ENCODE measurements around the gene IARS2.
"Not testable (repeated sequence)": the region's sequence is repeated elsewhere in the genome, so short reads cannot be mapped to it uniquely, and the experiment has no call there.

Gene IARS2

DNA sequence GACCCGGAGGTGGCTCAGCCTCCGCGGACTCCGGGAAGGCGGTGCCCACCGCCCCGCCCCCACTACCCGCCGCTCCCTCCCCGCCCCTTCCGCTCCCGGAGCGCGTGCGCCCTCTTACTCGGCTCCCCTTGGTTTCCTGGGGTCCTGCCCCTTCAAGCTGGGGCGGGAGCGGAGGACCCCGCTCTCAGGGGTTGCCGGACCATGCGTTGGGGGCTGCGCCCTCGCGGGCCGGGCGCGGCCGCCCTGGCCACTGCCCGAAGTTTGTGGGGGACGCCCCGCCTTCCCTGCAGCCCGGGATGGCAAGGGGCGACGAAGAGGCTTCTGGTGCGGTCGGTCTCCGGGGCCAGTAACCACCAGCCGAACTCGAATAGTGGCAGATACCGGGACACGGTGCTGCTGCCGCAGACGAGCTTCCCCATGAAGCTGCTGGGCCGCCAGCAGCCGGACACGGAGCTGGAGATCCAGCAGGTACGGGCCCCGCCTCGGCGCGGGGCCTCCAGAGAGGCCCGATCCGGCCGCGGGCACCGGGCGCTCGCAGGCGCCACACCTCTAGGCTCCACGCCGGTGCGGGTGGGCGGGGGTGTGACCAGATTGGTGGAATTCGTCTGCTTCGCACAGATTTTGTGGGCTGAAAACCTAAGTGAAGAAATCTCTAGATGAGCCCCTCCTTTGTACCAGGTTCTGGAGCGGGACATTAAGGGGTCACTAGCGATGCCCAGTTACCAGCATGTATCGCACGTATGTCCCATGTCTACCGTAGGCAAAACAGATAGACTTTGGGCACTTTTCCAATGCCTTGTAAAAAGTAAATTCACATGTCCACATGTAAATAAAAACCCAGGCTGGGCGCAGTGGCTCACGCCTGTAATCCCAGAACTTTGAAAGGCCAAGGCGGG lies at the start of gene IARS2:
IARS2 (plus strand) TSS at position 117 of the 896 bp plus-strand sequence; CDS start at position 202, 85 bp downstream.
- peak in 1 of 2 experiments; percentile 63 for DNase-seq

DNA sequence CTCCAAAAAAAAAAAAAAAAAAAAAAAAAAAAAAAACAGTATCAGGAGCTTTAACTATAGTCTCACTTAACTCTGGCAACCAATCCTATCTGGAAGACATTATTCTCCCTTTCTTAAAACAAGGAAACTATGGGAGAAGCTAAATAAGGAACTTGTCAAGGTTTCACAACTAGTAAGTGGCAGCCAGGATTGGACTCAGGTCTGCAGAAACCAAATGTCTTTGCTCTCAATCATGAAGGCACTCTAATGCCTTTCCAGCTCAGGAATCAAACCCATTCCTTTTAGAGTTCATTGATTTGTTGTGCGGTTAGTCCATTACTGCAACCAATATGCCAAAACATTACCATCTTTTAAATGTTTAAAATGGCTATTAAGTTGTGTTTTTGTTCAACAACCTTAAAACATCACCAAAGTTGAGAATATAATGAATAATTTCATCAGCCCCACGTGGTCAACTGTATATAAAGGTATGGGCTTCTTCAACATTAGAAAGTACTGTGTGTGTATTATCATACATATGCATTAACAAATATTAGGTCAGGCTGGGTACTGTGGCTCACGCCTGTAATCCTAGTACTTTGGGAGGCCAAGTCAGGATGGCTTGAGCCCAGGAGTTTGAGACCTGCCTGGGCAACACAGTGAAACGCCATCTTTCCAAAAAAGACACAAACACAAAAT lies 49.1 kb upstream of the IARS2 start:
- peak; percentile 50 to 51 for DNase-seq

DNA sequence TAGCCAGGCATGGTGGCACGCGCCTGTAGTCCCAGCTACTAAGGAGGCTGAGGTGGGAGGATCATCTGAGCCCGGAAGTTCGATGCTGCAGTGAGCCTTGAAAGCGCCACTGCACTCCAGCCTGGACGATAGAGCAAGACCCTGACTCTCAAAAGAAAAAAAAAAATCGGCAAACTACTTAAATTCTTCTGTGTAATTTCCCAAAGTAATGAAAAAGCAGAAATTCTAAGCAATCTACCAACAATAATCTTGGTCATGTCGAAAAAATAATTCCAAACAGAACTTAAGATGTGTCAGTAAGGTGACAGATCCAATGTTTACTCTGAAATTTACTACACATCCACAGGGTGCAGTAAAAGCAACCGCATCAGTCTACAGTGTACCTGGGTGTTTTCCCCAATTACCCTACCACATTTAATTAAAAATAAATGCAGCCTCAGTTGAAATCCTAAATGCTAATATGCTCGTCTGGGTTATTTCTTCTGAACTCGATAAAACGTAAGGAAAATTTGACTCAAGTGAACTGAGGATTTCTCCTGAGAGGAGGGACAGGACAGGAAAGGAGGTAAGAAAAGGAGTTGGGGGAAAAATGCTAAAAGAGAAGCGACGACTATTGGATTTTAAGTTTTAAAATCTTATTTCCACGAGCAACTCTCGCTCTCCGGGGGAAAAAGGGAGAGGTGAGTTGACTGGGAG lies 48.4 kb upstream of the IARS2 start:
- no peak for DNase-seq

DNA sequence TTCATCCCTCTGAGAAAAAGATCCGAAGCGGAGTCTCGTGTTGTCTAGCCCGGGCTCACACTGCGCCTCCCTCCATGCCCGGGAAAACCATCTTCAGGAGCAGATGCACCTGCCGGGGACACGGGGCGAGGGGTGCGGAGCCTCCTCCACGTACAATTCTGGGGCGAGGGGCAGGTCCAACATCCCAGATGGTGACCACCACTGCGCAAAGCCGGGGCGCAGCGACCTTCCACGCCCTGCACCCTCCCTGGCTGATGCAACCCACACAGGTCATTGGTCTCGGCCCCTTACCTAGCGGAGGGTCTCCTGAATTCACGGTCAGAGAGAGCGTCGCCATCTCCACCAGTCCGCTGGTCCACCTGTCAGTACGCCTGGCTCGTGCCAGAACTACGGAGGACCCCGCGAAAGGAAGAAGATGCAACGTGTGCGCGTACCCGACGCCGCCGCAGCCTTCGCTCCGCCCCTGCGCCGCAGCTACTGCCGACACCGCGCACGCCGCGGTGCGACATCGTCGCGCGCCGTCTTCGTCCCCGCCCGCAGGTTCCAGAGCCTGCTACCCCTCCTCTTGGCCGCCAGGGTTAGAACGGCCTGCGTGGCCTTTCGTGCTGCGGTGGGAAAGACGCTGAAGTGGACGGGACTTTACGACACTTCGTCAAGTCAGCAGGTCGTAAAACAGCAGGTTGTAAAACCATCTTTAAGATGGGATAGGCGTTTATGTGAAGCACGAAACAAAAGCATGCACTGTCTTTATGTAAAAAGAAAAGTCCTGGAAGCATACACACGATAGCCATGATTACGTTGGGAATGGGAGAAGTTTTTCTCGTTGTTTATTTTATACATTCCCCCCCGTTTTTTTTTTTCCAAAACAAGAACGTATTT lies 47.6 kb upstream of the IARS2 start, which contains the start of gene EPRS1:
EPRS1 (minus strand) TSS at position 454 of the 879 bp plus-strand sequence; CDS start at position 337, 117 bp downstream.
- peak; percentile 93 to 96 for DNase-seq

DNA sequence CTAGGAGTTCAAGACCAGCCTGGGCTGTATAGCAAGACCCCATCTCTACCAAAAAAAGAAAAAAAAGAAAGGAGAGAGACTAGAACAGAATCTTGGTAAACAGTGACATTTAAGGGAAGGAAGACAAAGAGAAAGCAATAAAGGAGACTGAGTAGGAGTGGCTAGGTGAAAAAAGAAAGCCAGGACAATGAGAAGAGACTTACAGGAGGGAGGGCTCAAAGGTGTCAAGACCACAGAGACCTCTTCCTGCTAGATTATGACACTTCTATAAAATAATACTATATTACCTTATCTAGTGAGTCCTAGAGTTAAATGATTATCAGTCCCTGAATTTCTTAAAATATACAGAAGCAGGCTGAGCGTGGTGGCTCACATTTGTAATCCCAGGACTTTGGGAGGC lies 37.6 kb upstream of the IARS2 start:
- DNase-seq: no peak

DNA sequence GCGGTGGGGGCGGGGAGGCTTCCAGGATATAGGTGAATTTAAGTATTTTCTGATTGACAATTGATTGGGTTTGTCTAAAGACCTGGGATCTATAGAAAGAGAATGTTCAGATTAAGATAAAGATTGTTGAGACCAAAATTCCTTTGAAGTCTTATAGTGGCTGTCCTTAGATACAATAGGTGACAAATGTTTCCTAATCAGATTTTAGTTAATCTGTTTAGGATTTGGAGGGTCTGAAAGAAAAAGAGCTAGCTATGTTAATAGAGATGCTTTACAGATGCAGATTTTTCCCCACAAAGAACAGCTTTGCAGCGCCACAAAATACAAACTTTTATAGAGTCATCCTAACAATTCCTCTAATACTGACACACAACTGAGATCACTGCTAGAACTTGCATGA lies 33.1 kb upstream of the IARS2 start:
- no peak for DNase-seq

DNA sequence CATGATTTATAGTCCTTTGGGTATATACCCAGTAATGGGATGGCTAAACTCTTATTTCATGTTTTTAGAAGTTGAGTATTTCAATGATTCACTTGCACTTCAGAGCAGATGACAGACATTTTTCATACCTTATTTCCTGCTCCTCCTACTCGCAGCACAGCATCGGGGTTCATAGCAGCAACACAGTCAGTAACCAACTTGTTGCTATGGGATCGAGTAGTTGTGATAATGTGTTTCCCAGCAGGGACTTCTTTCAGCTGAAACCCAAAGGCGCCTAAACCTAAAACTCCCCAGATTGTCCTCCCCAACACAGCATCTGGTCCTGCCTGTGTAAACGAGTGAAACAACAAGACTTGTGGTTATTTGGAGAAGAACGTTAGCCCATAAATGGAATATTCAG lies 31.3 kb upstream of the IARS2 start:
- no peak for DNase-seq

DNA sequence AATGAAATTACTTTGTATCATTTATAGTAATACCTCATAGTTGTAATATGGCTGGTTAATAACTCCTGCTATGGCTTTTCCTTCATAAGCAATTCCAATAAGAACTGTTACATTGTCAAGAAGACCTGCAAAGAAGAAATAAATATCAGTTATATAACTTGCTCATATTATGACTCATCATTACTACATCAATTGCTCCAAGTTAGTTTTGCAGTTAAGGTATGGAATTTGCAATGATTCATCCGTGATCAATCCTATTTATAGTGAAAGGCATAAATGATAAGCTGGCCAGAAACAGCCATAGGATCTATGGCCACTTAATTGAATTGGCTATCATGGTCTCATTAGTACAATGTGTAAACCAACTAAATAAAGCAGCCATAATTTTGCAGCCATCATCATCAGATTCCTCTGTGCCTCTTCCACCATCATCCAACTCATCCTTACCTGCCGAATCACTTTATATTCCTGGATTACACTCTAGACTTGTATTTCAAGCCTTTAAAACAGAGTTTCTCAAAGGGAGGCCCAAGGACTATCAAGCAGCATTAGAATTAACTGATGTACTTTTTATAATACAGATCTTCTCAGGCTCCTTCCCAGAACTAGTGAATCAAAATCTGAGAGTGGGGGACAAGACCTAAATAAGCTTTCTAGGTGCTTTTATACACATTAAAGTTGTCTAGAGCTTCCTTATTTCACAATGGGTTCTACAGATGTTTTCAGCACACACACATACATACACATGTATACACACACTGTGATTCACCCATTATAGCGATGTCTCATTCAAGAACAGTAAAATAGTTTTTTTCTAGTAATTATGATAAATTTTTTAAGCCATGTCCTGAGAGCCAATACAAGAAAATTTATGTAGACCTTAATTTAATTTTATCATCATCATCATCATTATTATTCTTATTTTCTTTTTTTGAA lies 26.4 kb upstream of the IARS2 start:
- no peak for DNase-seq

DNA sequence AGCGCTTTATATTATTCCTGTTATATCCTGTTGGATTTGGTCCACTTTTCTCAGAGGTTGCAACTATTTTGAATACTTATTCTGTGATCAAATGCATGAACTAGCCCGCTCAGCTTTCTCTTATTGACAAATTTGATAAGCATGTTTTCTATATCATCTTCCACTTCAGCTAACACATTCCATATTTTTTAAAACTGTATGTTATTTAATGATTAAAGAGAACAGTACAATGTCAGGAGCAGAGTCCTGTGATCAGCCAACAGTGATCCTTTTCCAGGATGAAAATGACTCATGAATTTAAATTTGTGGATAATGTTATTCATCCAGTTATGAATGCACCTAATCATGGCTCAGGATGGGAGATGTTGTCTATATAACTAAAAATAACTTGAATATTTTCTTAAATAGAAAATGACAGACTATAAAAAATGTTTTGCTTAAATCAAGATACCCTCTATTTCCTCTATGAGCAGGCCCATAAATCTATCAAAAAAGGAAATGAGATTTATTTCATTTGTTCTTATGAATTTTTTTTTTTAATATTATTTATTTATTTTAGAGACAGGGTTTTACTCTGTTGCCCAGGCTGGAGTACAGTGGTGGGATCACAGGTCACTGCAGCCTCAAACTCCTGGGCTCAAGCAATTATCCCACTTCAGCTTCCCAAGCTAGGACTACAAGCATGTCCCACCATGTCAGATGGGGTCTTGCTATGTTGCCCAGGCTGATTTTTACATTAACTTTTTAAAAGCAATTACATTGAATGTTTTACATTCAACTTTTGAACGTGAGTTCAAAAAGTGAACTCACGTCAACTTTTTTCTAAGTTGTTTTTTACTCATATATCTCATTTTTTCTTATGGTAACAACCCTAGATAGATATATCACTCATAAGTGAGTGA lies 16.8 kb upstream of the IARS2 start:
- DNase-seq: no peak

DNA sequence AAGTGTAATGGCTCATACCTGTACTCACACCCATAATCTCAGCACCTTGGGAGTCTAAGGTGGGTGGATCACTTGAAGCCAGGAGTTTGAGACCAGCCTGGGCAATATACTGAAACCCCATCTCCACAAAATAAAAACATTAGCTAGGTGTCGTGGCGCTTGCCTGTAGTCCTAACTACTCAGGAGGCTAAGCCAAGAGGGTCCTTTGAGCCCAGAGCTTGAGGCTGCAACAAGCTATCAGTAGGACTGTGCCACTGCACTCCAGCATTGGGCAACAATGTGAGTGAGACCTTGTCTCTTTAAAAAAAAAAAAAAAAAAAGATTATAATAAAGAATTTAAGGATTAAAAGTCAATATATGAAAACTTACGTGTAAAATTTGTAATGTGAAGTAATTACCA lies 16.0 kb upstream of the IARS2 start:
- no peak for DNase-seq

DNA sequence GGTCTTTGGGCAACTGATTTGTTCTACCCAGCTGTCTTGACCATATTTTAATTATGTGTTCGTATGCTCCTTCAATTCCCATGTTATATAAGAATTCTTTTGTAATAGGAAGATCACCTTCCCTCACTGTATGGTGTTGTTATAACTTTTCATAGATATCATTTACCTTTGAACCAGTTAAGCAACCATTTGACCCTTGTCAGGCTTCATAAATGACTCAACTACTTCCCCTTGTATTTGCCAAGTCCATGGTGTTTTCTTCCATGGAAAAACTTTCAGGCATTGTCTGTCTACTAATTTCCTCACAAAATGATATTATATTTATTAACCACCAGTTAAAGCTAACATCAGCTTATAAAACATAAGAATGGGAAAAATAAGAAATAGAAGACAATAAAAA lies 9.5 kb upstream of the IARS2 start:
- no peak for DNase-seq

DNA sequence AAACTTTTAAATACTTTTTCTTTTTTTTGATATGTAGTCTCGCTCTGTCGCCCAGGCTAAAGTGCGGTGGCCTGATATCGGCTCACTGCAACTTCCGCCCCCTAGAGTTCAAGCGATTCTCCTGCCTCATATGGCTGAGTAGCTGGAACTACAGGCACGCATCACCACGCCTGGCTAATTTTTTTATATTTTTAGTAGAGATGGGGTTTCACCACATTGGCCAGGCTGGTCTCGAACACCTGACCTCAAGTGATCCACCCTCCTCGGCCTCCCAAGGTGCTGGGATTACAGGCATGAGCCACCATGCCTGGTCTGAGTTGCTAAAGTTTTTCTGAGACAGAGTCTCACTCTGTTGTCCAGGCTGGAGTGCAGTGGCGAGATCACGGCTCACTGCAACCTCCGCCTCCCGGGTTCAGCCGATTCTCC lies 7.7 kb upstream of the IARS2 start:
- not testable (repeated sequence) for DNase-seq

DNA sequence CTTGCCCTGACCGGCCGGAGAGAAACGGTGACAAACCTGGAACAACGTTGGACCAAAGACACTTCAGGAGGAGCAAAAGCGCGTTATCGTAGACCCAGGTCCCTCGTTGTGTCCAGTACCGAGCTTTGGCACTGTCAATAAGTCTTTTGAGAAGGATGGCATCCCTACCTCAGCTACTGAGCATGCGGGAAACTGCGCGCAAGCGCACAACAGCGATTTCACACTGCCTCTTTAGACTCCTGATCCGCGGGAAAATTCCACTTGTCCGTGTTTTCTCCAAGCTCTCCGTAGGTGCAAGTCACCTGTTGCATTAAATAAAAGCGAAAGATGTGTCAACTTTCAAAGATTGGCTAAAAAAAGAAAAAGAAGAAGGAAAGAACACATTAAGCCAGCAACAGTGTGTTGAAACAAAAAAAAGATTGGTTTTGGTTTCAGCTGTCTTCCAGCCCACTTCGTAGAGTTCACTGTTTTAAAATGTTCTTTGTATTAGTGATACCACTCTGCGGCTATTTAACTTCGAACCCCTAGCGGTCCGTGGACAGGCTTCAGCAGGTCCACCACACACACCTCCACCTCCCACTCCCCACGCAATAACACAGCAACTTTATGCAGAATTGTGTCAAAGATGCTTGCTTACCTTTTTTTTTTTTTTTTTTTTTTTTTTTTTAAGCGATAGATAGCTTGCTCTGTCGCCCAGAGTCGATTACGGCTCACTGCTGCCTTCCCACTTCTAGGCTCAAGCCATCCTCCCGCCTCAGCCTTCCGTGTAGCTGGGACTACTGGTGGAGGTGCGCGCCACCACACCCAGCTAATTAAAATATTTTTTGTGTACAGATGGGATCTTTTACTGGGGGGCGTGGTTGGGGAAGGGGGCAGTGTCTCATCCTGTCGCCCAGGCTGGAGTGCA lies 4.0 kb upstream of the IARS2 start, which contains the start of gene BPNT1:
BPNT1 (minus strand) TSS at position 139 of the 907 bp plus-strand sequence. CDS start 9,942 bp downstream, outside the sequence.
- DNase-seq: peak; percentile 90 to 94

DNA sequence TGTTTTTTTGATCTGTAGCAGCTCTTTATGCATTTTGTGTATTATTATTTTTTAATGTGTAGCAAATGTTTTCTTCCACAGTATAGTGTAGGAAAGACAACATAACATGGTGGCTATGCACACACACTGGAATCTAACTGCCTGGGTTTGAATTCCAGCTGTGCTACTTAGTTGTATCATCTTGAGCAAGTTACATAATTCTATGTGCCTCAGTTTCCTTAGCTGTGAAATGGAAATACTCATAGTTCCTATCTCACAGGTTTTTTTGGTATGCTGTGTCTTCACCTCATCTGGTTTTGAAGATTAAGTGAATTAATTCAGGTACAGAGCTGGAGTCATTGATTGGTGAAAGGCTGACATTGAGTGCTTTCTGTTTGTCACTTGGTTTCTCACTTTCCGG lies 1.2 kb upstream of the IARS2 start:
- no peak for DNase-seq

DNA sequence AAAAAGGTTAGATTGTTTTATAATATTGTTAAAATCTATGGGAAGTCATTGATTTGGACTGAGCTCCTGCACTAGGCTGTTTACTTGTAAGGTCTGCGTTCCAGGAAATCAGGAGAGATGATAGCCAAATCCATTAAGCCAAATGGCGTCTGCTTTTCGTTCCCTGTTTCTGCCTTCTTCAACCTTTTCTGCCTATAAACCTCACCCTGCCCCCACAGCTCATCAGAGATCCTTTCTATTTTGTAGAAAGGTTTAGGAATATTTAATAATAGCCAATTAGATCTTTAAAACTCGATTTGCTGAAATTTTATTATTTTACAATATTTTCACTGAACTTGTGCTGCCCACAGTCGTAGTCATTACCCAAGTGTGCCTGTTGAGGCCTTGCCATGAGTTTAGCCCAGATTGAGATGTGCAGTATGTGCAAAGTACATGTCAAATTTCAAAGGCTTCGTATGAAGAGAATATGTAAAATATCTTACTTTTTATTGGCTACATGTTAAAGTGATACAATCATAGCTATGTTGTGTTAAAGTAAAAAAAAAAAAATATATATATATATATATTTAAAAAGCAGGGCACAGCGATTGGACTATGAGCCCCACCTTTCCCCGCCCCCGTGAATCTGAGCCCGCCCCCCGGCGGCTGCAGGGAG lies 444 bp upstream of the IARS2 start:
- peak in 1 of 2 experiments; percentile 69 for DNase-seq

DNA sequence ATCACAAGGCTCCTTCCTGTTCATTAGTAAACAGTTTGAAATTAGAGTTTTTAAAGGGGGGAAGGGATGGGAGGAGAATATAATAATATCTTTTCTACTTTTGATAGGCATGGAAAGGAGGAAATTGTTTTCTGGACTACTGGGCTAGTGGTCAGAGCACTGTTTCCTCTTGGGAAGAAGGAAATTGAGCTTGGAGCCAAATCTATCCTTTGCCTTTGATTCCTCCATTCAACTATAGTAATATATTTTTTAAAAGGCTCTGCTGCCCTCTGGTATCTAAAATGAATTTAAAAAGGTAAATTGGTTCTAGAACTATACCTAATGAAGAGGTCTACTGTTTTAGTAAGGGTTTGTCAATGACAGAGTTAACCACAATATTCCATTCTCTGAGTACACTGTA lies 5.9 kb downstream of the IARS2 start:
- no peak for DNase-seq

DNA sequence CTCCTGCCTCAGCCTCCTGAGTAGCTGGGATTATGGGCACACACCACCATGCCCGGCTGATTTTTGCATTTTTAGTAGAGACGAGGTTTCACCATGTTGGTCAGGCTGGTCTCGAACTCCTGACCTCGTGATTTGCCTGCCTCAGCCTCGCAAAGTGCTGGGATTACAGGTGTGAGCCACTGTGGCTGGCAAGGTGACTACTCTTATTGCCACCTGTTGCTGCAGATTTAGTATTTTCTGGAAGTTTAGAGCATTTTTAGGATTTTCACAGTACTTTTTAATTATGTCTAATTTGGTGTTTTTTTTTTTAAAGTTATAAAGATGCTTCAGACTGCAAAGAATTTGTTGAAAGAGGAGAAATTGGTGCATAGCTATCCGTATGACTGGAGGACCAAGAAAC lies 16.5 kb downstream of the IARS2 start:
- not testable (repeated sequence) for DNase-seq

DNA sequence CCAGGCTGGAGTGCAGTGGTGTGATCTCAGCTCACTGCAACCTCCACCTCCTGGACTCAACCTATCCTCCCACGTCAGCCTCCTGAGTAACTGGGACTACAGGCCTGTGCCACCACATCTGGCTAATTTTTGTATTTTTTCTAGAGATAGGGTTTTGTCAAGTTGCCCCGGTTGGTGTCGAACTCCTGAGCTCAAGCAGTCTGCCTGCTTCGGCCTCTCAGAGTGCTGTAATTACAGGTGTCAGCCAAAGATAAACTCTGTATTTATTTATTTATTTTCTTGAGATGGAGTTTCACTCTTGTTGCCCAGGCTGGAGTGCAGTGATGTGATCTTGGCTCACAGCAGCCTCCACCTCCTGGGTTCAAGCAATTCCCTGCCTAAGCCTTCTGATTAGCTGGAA lies 18.7 kb downstream of the IARS2 start:
- DNase-seq: not testable (repeated sequence)

Measured in AML-193 (cell line).